GM21367 (cell line): ENCODE results near the gene TNNT3.

ENCODE experiments used
- ATAC-seq: cut with Tn5 transposase; IDR thresholded peaks from one replicate; pipeline ENCODE4 v1.9.1; 2021; ENCODE audit not compliant: unreplicated experiment

The TNNT3 gene

DNA sequence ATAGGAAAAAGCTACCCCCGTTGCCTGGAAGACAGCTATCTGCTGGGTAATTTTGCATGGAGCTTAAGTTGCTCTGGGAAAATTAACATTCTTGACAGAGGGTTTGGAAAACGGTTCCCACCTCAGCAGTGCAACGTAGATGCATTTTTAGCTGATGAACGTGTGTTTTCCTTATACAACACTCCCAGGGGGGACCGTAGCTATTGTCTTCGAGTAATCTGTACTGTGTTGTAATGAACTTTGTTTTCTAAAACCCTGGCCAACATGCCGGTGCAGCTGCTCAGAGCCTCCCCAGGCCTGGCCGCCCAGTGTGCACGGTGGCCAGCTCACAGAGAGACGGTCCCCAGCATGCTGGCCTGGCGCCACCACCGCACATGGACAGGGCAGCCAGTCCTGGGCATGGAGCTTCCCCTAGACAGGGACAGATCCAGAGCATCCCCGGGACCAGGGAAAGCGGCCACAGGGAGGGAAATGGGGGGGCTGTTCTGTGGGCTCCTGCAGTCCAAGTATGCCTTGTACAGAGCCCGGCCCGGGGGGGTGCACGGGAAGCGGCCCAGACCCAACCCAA, 2.2 kb downstream of the TNNT3 start:
- no peak for ATAC-seq

DNA sequence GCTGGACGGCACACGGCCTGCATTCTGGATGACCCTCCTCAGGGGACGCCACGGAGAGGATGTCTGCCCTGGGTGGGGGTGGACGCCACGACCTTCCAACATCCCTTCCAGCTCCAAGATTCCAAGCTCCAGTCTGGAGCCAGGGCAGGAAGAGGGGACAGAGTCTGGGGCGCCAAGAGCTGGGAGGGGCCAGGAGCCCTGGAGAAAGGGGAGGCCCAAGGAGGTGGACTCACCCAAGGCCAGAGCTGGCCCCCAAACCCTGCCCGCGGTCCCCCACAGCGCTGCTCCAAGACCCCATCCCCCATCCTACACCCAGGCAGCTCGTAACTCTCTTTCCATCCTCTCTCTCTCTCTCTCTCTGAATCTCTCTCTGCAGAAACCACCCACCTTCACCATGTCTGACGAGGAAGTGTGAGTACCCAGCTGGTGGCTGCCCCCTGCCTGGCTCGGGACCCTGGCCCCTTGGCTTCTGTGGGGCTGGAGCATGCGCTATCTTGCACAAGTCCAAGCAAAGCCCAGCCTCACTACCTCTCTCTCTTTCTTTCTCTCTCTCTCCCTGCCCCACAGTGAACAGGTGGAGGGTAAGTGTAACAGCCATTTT, 3.1 kb downstream of the TNNT3 start:
- ATAC-seq, result no peak

DNA sequence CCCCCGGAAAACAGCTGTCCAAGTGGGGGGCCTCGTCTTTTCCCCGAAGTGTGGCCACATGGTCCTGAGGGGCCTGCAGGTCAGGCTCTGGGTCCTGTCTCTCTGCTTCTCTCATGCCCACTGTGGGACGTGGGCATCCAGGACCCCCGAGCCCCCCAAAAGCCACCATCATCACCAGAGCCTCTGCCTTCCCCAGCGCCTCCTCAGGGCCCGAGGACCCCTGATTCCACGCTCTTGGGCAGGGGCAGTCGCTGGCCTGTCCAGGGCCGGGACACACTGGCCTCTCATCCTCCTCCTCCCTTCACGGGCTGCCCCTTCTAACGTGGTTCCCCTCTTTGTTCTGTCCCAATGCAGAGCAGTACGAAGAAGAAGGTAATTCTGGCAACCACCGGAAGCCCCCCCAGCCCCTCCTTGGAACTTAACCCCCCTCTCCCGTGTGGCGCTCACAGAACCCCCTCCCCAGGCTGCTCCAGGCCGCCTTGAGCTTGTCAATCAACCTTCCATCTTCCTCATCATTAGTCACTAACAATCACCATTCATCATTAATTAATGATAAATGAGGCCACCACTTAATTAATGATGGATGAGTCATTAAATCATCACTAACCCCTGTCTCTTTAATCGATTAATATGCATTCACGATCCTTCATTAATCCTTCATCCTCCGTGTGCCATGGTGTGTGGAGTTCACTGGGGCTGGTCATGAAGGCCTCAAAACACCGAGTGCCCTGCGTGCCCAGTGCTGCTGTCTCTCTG, 3.9 kb downstream of the TNNT3 start:
- ATAC-seq, result no peak

DNA sequence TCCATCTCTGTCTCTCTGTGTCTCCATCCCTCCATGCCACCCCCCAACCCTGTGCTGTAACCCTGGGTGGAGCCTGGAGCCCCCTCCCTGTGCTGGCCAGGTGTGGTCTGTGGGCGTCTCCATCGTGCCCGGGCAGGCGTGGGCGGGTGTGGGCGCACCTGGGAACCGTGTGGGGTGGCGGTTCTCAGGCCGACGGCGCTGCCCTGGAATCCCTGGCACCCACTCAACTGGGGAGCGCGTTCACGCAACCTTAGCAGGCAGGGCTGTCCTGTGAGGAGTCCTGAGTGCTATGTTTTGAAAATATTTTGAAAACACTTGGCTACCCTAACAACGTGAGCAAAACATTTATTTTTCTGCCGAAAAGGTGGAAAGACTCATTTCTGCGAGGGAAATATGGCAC, 4.7 kb downstream of the TNNT3 start:
- ATAC-seq, result no peak

DNA sequence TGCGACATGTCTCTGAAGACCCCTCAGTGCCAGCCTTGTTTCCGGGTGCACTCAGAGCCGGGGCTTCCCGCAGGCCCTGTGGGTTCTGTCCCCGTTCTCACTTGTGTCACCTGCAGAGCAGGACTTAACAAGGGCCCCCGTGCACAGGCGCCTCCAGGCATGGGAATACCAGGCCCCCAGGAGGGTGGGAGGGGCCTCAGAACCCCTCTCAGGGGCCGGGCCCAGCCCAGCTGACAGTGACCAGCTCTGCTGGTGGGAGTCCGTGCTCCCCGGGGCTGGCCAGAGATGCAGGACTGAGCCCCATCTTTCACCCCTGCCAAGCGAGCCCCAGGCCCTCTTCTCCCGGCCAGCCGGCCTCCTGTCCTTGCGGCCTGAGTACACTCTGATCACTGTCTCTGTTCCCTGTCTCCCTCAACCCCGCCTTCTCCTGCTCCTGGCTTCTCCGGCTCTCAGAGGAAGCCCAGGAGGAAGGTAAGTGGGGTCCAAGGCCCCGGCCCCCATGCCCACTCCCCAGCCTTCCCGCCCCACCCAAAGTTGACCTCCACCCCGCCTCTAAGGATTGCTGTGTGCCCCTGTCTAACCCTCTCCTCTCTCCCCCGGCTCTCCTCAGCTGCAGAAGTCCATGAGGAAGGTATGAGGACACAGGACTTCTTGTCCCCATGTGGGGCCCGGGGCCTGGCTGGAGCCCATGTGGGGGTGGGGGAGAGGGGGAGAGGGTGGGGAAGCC, 5.3 kb downstream of the TNNT3 start:
- no peak for ATAC-seq

DNA sequence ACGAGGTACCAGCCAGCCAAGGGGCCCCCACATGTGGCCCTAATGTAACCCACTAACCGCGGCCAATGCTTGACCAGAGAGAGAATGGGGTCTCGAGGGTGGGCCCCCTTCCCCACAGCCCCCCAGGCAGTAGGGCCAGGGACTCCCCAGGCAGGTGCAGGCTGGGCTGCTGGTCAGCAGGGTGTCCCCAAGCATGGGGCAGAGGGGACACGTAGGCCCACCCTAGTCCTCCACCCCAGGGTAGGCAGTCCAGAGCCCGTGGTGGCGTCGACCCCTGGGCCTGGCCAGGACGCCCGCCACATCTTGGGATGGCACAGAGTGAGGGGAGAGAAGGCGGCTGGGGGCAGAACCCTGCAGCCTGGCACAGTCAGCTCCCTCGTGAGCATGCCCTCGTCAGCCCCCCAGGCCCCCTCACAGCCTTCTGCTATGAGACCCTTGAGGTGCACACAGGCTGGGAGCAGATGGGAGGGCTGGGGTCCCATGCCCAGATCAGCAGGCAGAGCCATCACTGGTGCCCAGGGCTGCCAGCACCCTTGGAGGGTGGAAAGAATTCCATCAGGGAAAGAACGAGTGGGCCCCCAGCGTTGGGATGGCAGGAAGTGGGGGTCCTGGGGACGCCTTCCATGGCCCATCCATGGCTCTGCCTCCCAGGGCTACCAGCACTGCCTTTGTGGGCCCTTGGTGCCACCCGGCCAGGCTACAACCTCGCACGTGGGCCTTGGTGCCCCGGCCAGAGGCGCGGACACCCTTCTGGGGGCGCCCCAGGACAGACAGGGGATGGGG, 6.1 kb downstream of the TNNT3 start:
- no peak for ATAC-seq

DNA sequence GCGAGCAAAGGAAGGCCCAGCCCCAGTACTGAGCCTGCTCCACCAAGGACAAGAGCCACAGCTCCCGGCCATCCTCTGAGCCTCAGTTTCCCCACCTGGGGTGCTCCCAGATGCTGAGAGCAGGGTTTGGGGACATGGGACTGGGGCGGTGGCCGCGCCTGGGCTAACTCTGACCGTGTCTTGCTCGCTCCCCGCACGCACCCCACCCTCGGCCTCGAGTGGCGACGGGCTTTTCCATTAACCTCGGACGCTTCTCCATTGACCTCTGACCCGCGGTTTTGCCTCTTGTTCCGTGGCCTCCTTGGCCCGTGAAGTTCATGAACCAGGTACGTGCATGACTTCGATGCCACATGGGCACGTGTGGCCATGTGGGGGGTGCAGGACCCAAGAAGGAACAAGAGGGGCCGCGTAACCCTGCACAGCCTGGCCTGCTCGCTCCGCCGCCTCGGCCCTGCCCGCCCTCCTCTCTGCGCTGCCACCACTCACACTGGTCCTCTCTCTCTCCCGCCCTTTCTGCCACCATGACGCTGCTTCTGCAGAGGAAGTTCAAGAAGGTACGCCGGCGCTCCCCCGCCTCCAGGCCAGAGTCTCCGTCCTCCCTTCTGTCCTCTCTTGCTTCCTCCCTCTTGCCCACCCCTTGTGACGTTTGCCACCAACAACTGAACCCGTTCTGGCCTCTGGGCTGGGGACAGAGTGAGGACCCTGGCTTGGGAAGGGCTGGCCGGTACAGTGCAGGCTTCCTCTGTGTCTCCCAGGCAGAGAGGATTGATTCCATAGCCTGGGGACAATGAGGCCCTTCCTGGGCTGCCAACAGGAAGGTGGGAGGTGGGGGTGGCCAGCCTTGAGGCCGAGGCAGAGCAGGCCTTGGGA, 6.9 kb downstream of the TNNT3 start:
- ATAC-seq, result no peak

DNA sequence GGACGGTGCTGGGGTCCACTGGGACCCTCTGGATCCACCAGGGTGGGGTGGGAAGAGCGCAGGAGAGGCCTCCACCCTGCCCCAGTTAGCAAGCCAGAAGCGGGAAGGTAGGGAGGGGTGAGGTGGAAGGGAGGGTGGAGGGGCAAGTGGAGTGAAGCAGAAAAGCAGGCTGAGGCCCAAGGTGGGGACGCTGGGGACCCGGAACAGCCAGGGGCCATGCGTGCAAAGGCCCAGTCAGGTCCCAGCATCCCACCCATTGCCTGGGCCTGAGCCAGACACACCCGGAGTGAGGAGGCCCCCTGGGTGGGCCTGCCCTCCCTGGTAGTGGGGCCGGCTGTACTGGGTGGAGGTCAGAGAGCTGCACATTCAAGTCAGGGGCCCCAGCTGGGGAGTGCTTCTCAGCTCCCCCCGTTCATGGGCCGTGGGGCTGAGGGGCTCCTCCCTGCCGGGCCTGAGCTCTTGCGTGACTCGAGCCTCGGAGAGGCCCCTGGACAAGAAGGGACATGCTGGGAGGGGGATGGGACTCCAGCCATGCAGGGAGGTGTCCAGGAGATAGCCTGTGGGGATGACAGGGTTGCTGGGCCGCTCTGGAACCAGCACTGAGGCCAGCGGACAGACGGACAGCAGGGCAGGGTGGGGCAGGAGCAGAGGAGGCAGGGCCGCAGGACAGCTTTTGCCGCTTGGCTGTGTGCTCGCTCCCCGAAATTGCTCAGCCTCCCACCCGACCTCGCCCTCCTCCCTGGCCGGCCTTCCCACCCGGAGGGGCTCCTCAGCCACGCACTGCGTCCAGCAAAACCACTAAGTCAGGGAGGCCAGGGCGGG, 7.7 kb downstream of the TNNT3 start:
- ATAC-seq, result no peak

DNA sequence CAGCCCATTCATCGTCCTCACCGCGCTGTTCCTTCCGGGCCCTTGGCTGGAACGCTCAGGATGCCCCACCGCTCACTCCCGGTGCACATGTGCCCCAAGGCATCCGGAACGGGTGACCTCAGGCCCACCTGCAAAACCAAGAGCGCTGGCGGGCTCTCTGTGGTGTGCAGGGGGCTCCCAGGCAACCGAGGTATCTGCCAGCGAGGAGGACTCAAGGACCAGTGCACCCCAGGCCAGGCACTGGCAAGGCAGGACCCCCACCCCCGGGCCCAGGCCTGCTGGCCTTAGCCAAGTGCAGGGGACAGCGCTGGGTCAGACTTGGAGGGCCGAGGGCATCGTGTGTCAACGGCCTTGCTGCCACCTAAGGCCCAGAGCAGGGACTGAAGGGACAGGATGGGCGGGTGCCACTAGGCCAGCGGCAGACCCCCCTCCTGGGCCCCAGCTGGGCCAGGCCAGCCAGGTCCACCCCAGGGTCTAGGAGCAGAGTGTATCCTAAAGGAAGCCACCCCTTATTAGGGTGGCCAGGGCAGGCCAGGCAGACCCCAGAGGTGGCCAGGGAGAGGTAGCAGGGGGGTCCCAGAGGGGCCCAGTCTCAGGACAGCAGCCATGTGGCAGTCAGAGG, 8.5 kb downstream of the TNNT3 start:
- ATAC-seq, result no peak

DNA sequence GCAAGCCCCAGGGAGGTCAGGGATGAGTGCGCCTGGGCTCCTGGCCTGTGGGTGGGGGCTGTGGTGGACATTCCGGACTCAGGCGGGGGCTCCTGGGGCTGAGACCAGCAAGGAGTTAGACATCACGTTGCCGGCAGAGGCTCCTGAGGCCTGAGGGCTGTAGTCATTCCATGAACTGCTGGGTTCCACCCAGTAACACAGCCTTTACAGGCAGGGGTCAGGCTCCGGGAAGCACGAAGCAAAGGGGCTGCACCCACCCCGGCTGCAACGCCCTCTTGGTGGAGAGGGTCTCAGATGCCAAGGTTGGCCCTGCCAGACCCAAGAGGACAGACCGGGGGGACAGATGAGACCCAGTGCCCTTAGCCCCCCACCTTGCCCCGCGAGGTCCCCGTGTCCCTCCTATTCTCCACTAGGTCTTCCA, 9.0 kb downstream of the TNNT3 start:
- ATAC-seq, result no peak

DNA sequence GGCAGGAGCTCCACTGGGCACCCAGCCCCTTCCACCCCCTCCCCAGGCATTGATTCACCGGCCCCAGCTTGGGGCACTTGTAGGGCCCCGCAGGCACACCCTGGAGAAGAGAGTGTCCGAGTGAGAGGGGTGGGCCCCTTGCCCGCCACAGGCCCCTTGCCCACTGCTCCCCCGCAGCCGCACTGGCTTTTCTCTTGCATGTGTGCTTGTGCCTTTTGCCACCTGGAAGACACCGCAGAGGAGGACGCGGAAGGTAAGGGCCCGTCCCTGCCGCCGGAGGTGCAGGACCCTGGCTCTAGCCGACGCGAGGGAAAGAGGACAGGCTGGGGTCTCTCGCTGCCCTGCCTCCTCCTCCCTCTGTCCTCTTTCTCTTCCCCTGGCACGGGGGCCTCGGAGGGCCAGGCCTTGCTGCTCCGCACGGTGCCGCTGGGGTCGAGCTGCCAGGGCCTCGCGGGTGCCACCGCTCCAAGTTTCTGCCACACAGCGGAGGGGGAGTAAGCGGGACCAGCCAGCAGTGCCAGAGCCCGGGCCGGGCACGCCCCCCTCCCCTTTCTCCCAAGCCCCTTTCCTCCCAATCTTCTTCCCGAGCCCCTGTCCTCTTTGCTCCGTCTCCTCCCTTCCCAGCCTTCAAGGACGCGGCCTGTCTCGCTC, 9.5 kb downstream of the TNNT3 start:
- no peak for ATAC-seq

DNA sequence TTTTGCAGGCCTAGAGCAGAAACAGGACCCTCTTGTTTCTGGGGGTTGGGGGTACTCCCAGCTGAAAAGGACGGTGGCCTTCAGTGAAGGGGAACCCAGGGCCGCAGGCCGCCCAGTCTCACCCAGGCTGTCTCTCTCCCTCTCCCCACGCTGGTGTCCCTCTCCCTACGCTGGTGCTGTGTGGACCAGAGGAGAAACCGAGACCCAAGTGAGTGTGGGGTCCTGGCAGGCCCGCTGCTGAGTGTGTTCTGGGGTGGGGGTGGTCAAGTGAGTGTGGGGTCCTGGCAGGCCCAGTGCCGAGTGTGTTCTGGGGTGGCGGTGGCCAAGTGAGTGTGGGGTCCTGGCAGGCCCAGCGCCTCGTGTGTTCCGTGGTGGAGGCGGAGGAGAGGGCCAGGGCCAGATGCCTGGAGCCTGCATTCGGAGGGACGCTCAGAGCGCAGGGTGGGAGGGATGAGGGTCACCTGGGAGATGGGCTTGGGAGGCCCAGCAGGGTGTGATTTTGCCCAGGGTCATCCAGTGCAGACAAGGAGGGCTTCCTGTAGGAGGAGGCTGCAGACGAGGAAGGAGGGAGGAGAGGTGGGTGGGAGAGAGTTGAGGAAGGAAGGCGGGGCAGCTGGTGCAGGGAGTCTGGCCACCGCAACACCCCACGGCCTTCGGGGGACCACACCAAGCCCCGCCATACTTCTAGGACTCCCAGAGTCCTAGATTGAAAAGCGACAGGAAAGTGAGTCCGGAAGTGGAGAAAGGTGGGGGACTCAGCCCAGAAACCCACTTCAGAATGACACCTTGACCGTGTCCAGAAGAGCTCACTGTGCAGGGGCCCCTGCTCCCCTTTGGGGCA, 10.3 kb downstream of the TNNT3 start:
- no peak for ATAC-seq

DNA sequence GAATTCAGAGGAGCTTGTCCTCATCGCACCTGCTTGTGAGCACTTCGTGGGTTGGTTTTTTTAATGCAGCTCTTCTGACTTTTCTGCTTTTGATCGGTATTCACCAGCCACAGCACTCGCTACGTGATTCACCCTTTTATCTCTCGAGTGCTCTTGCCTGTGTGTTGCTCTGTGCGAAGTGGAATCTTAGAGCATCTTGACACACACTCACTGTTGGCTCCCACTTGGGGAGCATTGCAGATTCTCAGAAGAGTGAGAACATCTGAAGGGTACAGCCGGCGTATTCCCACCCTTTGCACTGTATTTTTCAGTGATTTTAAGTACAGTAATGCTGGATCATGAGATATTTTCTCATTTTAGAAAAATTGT, 10.9 kb downstream of the TNNT3 start:
- no peak for ATAC-seq

DNA sequence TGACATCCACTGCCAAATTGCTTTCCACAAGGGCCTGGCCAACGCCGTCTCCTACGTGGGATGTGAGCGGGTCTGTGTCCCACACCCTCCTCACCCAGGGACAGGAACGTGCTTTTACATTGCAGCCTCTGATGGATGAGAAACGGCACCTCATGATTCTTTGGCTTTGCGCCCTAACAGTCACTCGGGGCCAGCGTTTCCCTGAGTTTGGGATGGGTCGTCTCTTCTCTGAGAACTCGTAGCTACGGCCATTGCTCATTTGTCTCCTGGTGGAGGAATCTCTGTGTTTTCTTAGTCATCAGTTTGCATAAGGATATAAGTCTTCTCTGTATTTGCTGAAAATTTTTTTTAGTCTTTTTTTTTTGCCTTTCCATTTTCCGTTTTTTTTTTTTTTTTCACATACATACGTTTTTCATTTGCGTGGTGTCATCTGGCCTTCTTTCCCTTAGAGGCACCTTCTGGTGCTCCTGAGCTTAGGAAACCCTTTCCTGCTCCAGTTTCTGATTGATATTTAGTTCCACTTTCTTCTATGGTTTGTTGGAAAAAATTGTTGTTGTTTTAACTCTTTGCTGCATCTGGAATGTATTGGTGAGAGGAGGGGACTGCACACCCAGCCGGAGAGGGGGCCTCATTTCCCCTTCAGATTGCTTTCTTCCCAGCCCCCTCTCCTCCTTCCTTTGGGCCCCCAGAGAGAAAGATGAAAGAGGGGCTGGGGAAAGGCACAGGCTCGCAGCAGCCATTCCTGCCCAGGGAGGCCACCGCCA, 12.0 kb downstream of the TNNT3 start:
- ATAC-seq, result no peak

DNA sequence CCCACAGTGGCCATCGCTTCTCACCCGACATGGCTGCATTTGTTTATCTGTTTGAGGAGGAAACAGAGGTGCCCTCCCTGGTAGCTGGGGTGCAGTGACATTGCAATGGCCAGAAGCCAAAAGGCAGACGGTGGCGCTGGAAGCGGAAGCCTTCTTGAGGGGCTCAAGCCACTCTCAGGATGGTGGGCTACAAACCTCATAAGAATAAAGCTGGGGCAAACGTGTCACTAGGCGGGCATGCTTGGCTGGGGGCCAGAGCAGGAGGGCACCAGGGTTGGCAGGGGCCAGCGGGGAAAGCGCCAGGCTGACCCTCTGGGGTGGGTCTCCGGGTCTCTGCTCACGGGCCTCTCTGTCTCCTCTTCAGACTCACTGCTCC, 12.6 kb downstream of the TNNT3 start:
- no peak for ATAC-seq

DNA sequence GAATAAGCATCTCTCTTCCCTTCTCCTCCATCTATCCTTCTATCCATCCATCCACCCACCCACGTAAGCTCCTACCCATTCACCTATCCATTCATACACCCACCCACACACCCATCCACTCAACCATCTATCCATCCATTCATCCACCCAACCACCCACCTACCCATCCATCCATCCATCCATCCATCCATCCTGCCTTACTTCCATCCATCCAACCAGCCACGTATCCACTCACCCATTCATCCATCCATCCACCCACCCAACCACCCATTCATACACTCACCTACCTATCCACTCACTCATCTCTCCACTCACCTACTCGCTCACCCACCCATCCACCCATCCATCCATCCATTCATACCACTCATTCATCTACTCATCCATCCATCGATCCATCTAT, 13.2 kb downstream of the TNNT3 start:
- no peak for ATAC-seq
